ENCODE data around the gene GPSM1. TPM values are rescaled to one million over a fixed set of nuclear protein-coding genes. Genes with fewer than 3 reads are reported as not detected.

GPSM1 gene
- total RNA-seq, 1 donor from 2014 or later, result 1.9 TPM

DNA sequence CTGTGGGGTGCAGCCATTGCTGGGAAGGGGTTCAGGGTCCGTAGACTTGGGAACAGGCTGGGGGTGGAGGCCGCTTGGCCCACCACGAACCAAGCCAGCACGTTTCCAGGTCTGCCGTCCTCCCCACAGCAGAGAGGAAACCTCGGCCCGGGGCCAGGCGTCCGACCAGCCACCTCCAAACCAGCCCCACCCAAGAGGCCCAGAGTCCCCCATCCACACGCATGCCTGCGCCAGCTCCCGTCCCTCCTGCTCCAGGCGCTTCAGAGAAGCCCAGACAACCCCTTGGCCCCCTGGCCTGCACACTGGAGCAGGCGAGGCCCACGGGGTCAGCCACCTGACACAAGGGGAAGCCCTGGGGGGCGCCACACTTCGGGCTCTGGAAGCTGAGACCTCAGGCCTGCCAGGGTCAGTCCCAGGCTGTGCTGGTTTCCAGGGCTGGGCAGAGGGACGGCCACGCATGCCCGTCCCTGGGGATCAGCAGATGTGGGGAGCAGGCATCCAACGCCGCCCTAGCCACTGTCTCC lies 29.9 kb downstream of the GPSM1 start:
- no peaks in the 10 kb centered on the region for H3K9me3 Mint-ChIP-seq
- DNase-seq (no peak), ATAC-seq (ENCODE audit: low read depth) (no peak)
- intact Hi-C loops (cut with micrococcal nuclease), result no loop called here
- H3K4me3 Mint-ChIP-seq, result no peak overlapping the region
- CTCF ChIA-PET, result no interaction called here
- TF ChIP-seq, protein P1, sequence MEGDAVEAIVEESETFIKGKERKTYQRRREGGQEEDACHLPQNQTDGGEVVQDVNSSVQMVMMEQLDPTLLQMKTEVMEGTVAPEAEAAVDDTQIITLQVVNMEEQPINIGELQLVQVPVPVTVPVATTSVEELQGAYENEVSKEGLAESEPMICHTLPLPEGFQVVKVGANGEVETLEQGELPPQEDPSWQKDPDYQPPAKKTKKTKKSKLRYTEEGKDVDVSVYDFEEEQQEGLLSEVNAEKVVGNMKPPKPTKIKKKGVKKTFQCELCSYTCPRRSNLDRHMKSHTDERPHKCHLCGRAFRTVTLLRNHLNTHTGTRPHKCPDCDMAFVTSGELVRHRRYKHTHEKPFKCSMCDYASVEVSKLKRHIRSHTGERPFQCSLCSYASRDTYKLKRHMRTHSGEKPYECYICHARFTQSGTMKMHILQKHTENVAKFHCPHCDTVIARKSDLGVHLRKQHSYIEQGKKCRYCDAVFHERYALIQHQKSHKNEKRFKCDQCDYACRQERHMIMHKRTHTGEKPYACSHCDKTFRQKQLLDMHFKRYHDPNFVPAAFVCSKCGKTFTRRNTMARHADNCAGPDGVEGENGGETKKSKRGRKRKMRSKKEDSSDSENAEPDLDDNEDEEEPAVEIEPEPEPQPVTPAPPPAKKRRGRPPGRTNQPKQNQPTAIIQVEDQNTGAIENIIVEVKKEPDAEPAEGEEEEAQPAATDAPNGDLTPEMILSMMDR (IDR thresholded peaks at IDR 0.05), result no peak
- H3K27me3 Mint-ChIP-seq, result no peaks in the 10 kb centered on the region
- H3K27ac Mint-ChIP-seq, result no peak overlapping the region
- H3K36me3 Mint-ChIP-seq (ENCODE audit: low read depth), result peaks cover 15% of the 10 kb centered on the region
- no peaks in the 10 kb centered on the region for H3K4me1 Mint-ChIP-seq
- POLR2A ChIA-PET, result no interaction called here

DNA sequence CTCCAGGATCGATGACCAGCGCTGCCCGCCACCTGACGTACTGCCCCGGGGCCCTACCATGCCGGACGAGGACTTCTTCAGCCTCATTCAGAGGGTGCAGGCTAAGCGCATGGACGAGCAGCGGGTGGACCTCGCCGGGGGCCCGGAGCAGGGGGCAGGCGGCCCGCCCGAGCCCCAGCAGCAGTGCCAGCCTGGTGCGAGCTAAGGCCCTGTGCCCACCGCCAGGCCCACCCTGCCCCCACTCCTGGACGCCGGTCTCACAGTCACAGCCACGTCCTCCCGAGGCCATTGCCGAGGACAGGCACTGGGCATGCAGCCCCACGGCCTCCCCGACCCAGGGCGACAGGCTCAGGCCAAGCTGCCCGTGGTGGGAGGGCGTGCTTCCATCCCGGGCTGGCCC lies 30.7 kb downstream of the GPSM1 start:
- no peak for ATAC-seq (ENCODE audit: low read depth)
- intact Hi-C loops (cut with micrococcal nuclease), result no loop called here
- ChIA-PET CTCF (no interaction called here), POLR2A (no interaction called here)
- Mint-ChIP-seq H3K36me3 (ENCODE audit: low read depth) (peaks cover 18% of the 10 kb centered on the region), H3K27me3 (no peaks in the 10 kb centered on the region), H3K27ac (no peak overlapping the region), H3K4me1 (peaks cover 6% of the 10 kb centered on the region), H3K9me3 (no peaks in the 10 kb centered on the region), H3K4me3 (no peak overlapping the region)
- TF ChIP-seq, protein P1 (IDR thresholded peaks at IDR 0.05), result no peak
- DNase-seq, result no peak

DNA sequence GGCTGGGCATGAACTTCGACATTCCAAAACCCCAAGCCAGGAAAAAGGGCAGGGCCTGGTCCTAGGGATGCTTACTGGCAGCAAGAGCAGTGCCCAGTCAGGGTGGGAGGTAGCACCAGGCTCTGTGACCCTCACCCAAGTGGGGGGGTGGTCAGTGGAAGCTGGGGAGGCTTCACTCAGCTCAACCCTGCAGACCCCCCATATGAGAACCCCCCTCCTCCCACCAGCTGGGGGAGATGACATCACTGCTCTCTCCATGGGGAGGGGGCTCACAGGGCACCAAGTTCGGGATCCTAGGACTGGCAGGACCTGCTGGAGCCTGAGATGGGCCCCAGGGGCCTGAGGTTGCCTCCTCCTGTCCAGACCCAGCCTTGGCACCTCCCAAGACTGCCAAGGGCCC lies 31.5 kb downstream of the GPSM1 start:
- Mint-ChIP-seq H3K36me3 (ENCODE audit: low read depth) (peaks cover 20% of the 10 kb centered on the region), H3K27ac (no peak overlapping the region), H3K9me3 (no peaks in the 10 kb centered on the region), H3K4me1 (peaks cover 6% of the 10 kb centered on the region), H3K4me3 (no peak overlapping the region), H3K27me3 (no peaks in the 10 kb centered on the region)
- TF ChIP-seq, protein P1 (IDR thresholded peaks at IDR 0.05), result no peak
- no peak for DNase-seq
- intact Hi-C loops (cut with micrococcal nuclease), result no loop called here
- no peak for ATAC-seq (ENCODE audit: low read depth)
- POLR2A ChIA-PET, result no interaction called here
- CTCF ChIA-PET, result no interaction called here

DNA sequence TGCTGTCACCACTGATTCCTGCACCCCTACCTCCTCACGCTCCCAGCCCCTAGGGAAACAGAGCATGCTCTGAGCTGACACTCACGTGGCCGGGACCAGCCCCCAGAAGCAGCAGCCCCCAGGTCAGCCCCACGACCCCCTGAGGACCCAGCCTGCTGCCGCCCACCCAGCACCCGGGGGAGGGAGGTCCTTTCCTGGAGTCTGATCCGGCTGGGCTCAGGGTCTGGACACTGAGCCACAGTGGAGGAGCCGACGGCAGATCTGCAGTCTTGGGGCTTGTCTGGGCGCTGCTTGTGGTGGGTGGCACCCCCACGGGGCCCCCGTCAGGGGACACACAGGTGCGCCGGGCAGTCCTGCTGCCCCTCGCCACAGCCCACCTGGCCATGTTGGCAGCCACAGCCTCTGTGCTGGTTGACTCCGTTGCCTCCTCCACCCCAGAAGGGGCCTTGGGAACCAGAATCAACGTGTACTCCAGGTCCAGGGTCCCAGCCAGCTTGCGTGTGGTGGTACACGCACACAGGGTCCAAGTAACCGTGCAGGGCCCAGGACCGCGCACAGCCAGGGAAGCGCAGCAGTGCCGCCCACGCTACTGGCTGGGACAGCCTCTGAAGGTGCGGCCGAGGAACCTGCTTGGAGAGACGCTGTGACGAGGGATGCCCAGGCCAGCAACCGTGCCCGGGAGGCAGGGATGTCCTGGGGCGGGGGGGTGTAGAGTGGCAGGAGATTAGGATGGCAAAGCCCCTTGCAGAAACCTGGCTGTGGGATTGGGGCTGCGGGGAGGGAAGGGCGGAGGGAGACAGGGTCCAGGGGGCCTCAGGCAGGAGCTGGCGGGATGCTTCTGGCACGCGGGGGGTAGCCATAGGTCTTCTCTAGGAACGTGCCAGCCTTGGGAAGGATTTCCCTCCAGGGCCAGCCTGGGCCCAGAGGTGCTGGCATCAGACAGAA lies 32.7 kb downstream of the GPSM1 start:
- Mint-ChIP-seq H3K36me3 (ENCODE audit: low read depth) (peaks cover 20% of the 10 kb centered on the region), H3K9me3 (no peaks in the 10 kb centered on the region), H3K27ac (no peak overlapping the region), H3K27me3 (no peaks in the 10 kb centered on the region), H3K4me3 (no peak overlapping the region), H3K4me1 (peaks cover 6% of the 10 kb centered on the region)
- CTCF ChIA-PET, result interaction anchor here (0.8 kb wide), 1 partner anchor 1120 kb away, joined by 3 read pairs; no protein-coding TSS in a partner anchor
- TF ChIP-seq, protein P1 (IDR thresholded peaks at IDR 0.05), result no peak
- intact Hi-C loops (cut with micrococcal nuclease), result loop anchor here (5.0 kb wide), 1 partner anchor 33 kb away; the partner anchor contains the start of gene GPSM1
- DNase-seq (no peak), ATAC-seq (ENCODE audit: low read depth) (no peak)
- POLR2A ChIA-PET, result no interaction called here

DNA sequence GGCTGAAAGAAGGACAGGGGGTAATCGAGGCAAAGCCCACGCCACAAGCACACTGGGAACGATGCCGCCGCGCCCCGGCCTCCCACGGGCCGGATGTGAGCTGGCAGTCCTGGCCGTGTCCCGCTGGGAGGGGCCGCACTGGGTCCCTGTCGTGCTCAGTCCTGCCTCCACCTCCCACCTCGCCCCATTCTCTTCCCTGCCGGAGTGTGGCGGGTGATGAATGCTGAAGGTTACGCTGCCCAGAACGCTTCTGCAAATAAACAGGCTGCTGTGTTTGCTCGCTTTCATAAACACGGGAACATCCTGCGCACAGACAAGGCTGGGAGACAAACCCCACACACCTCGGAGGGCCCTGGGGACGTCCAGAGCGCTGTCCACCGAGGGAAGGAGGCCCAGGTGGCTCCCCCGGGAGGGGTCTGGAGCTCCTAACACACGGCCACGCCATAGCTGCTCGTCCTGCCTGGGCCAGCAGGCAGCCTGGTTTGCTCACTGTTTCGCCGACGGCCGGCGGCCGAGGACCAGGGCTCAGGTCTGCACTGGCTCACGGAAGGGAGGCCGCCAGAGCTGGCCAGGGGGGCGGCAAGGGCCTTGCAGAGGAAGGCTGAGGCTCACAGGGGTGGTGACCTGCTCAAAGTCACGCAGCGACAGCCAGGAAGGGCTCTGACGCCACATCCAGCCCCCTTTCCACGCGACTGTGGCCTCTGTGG lies 33.9 kb downstream of the GPSM1 start:
- TF ChIP-seq, protein P1 (IDR thresholded peaks at IDR 0.05), result no peak
- no peak overlapping the region for H3K4me3 Mint-ChIP-seq
- peaks cover 20% of the 10 kb centered on the region for H3K36me3 Mint-ChIP-seq (ENCODE audit: low read depth)
- peaks cover 9% of the 10 kb centered on the region for H3K4me1 Mint-ChIP-seq
- H3K27ac Mint-ChIP-seq, result no peak overlapping the region
- H3K27me3 Mint-ChIP-seq, result no peaks in the 10 kb centered on the region
- H3K9me3 Mint-ChIP-seq, result no peaks in the 10 kb centered on the region
- intact Hi-C loops (cut with micrococcal nuclease), result loop anchor here (5.0 kb wide), 1 partner anchor 34 kb away; the partner anchor contains the start of gene GPSM1
- CTCF ChIA-PET, result no interaction called here
- DNase-seq, result no peak
- no peak for ATAC-seq (ENCODE audit: low read depth)
- POLR2A ChIA-PET, result interaction anchor here (0.6 kb wide), 1 partner anchor 48 kb away, joined by 3 read pairs; no protein-coding TSS in a partner anchor
